Epithelial cell of esophagus (primary cell): ENCODE results near the gene OPHN1.

ENCODE experiments used
- DNase-seq: peaks from one replicate; pipeline ENCODE4 v3.0.0; 2010; ENCODE audit warnings: low read depth
- H3K4me3 ChIP-seq: 2 replicates; pipeline ENCODE4 v1.5.1; 2011; ENCODE audit warnings: mild to moderate bottlenecking, low read length, control low read depth
- CTCF ChIP-seq: IDR thresholded peaks from 2 replicates; pipeline ENCODE4 v1.5.1; 2011; ENCODE audit warnings: low read depth, mild to moderate bottlenecking, low read length, control low read depth, inconsistent platforms; ENCODE audit not compliant: insufficient read depth; ENCODE audit errors: missing control alignments

Gene OPHN1

DNA sequence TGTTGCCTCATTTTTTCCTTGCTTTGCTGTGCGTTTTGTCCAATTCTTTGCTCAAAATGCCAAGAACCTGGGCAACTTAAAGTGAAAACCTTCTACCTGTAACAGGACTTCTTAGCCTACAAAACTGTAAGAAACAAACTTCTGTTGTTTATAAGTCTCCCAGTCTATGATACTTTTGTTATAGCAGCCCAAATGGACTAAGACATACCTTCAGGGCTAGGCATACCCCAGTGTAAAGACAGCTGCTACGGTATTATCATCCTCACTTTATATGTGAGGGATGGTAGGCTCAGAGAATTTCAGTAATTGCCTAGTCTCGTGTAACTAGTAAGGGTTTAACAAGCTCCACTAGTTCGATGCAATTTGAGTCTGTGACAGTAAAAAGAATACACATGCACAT lies 6.0 kb upstream of the OPHN1 start:
- no peak for TF ChIP-seq CTCF
- H3K4me3 ChIP-seq: no peak overlapping the region
- DNase-seq: no peak

DNA sequence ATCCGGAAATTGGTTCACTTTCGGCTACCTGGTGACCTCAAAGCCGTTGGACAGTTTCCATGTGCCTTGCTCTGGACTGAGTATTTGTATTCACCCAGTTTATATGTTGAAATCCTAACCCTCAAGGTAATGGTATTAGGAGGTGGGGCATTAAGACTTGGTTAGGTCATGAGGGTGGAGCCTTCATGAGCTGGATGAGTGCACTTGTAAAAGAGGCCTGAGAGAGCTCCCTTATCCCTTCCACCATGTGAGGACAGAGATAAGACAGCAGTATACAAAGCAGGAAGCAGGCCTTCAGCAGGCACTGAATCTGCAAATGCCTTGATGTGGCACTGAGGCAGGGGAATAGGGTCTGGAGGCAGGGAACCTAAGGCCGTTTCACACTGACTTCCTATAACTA lies 5.3 kb upstream of the OPHN1 start:
- peak; percentile 51 for DNase-seq
- H3K4me3 ChIP-seq: no peak overlapping the region
- TF ChIP-seq CTCF: no peak

GRCh38 chrX:68433981-68434299 lies 645 bp upstream of the OPHN1 start:
- TF ChIP-seq CTCF: no peak
- no peak for DNase-seq
- H3K4me3 ChIP-seq: peak overlapping the region; percentile 58

GRCh38 chrX:68432648-68433047 lies 647 bp downstream of the OPHN1 start:
- peak overlapping the region; percentile 58 for H3K4me3 ChIP-seq
- no peak for TF ChIP-seq CTCF
- peak; percentile 16 for DNase-seq

- no peak overlapping the region for H3K4me3 ChIP-seq
- TF ChIP-seq CTCF: no peak
- DNase-seq: no peak
Measured at GRCh38 chrX:68431836-68432235, 1.5 kb downstream of the OPHN1 start.

GRCh38 chrX:68429216-68429615 lies 4.1 kb downstream of the OPHN1 start:
- DNase-seq: peak; percentile 70
- no peak overlapping the region for H3K4me3 ChIP-seq
- TF ChIP-seq CTCF: no peak

DNA sequence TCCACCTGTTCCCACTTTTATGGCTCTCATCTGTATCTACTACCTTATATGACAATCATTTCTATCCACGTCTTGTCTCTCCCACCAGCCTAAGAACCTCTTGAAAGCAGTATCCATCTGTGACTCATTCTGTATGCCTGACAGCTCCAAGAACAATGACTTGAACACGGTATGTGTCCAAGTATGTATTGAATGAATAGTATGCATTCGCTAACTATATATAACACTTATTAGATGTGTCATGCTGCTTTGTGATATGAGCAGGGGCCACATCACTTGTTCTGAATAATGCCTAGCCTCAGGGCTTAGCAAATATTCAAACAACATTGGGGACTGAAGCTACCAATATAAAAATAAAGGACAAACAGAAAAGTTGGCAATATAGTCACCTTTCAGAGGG lies 4.9 kb downstream of the OPHN1 start:
- peak; percentile 79 for DNase-seq
- H3K4me3 ChIP-seq: no peak overlapping the region
- TF ChIP-seq CTCF: no peak
